GM19395 (cell line): ENCODE measurements around the gene SYT5.

Source experiments
- ATAC-seq: cut with Tn5 transposase; IDR thresholded peaks from one replicate; pipeline ENCODE4 v1.9.1; 2021; ENCODE audit warnings: mild to moderate bottlenecking, moderate library complexity; ENCODE audit not compliant: unreplicated experiment

The SYT5 gene

GRCh38 chr19:55147545-55148251 is 32.4 kb downstream of the SYT5 start:
- no peak for ATAC-seq

GRCh38 chr19:55146705-55147273 is 33.3 kb downstream of the SYT5 start:
- ATAC-seq, result no peak

GRCh38 chr19:55146078-55146704 is 33.9 kb downstream of the SYT5 start:
- no peak for ATAC-seq

- no peak for ATAC-seq
Measured at GRCh38 chr19:55145232-55145631, 34.9 kb downstream of the SYT5 start.

GRCh38 chr19:55141696-55142095 is 38.4 kb downstream of the SYT5 start:
- ATAC-seq, result no peak

GRCh38 chr19:55137915-55138314 is 42.2 kb downstream of the SYT5 start:
- ATAC-seq, result no peak

GRCh38 chr19:55136399-55137102 is 43.5 kb downstream of the SYT5 start:
- no peak for ATAC-seq

GRCh38 chr19:55134736-55135135 is 45.4 kb downstream of the SYT5 start:
- ATAC-seq, result no peak

- ATAC-seq, result no peak
Measured at GRCh38 chr19:55133639-55134444, 46.2 kb downstream of the SYT5 start.

GRCh38 chr19:55132453-55133129 is 47.5 kb downstream of the SYT5 start:
- ATAC-seq, result no peak

- no peak for ATAC-seq
Measured at GRCh38 chr19:55131421-55131820, 48.7 kb downstream of the SYT5 start.
